ENCODE results near the gene NLRP1.
"Not testable (repeated sequence)": the region's sequence is repeated elsewhere in the genome, so short reads cannot be mapped to it uniquely, and the experiment has no call there.

NLRP1 gene

GRCh38 chr17:5585836-5586521 lies 1.7 kb upstream of the NLRP1 start:
- no peak for DNase-seq

GRCh38 chr17:5585287-5585794 lies 1.0 kb upstream of the NLRP1 start:
- DNase-seq = no peak

GRCh38 chr17:5583426-5584382 lies 605 bp downstream of the NLRP1 start:
- no peak for DNase-seq

DNA sequence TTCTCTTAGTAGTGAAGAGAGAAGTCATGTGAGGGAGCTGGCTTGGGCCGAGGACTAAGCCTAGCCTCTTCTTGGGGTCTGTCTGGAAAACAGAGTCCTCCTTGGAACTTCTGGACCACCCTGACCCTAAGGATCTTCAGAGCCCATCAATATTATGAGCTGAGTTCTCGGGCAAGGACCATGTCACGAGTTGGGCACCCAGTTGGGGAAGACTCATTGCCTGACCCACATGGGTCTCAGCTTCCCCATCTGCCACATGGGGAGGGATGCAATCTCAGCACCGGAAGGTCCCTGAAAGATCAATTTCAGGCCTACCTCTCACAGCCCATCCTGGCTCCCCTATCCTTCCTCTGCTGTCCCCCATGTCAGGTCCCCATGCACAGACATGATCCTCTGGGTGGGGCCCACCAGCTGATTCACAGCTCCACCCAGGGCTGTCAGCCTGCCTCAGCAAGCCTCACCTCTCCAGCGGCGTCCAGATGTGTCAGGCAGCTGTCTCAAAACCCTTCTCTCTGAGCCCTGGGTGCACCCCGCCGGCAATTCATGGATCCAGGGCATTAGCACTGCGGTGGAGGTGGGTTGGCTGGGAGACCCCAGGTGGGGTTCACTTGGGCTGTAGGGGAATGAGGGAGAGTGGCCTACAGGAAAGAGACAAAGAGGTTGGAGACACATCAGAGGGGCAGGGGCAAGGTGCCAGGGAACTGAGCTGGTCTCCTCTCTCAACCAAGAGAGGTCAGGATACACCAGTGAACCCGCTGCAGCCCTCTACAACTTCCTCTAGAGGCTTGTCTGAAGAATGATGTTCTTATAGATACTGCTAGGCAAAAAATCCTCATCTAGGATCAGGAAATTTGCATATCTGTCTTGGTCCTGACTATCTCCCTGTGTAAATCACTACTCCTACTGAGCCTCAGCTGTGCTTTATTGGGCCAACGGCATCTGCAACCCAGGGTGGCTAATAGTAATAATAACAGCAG lies 1.8 kb downstream of the NLRP1 start:
- no peak for DNase-seq

DNA sequence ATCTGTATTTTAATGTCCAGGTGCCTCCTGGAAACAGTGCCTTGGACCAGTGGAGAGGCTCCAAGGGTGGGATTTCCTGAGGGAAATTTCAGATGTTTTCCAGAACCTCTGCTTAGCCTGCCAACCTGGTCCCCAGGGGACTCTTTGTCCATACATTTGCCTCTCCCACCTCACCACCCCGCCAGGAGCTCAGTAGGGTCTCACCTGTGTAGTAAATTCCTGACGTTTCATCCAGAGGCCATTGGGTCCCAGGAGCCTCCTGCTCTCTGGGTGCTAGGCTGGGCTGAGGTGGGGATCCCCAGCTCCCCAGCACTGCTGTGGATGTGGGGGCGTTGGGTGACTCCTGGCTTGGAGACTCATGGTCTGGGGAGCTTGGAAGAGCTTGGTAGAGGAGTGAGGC lies 2.7 kb downstream of the NLRP1 start:
- DNase-seq = no peak

GRCh38 chr17:5580969-5581368 lies 3.3 kb downstream of the NLRP1 start:
- no peak for DNase-seq

DNA sequence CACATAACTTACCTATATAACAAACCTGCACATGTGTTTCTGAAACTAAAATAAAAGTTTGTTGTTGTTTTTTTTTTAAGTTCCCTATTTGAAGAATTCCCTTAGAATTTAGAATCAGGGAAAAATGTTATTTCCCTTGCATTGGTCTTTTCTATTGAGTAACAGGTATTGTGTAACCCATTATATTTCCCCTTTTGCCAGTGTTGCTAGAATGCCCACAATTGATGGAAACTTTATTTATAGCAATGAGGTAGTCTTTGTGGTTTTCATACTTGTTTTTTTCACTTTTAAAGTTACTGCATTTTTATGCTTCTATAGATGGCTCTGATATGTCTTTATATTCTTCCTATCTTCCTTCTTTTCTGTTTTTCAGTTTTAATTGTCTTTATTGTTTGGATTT lies 3.9 kb downstream of the NLRP1 start:
- no peak for DNase-seq

GRCh38 chr17:5578768-5579167 lies 5.5 kb downstream of the NLRP1 start:
- DNase-seq = not testable (repeated sequence)

DNA sequence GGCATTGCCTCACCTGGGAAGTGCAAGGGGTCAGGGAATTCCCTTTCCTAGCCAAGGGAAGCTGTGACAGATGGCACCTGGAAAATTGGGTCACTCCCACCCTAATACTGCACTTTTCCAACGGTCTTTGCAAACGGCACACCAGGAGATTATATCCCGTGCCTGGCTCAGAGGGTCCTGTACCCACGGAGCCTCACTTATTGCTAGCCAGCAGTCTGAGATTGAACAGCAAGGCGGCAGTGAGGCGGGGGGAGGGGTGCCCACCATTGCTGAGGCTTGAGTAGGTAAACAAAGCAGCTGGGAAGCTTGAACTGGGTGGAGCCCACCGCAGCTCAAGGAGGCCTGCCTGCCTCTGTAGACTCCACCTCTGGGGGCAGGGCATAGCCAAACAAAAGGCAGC lies 11.3 kb downstream of the NLRP1 start:
- DNase-seq = not testable (repeated sequence)

DNA sequence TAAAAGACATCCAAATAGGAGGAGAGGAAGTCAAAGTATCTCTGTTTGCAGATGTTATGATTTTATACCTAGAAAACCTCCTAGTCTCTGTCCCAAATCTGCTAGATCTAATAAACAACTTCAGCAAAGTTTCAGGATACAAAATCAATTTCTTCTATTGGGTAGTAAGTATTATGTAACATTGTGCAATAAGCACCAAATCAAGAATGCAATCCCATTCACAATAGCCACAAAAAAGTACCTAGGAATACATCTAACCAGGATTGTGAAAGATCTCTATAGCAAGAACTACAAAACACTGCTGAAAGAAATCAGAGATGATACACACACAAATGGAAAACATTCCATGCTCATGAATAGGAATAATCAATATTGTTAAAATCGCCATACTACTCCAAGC lies 13.0 kb downstream of the NLRP1 start:
- no peak for DNase-seq

- no peak for DNase-seq
Measured at GRCh38 chr17:5565808-5566207, 18.5 kb downstream of the NLRP1 start.

- DNase-seq = no peak
Measured at GRCh38 chr17:5563456-5563855, 20.9 kb downstream of the NLRP1 start.

DNA sequence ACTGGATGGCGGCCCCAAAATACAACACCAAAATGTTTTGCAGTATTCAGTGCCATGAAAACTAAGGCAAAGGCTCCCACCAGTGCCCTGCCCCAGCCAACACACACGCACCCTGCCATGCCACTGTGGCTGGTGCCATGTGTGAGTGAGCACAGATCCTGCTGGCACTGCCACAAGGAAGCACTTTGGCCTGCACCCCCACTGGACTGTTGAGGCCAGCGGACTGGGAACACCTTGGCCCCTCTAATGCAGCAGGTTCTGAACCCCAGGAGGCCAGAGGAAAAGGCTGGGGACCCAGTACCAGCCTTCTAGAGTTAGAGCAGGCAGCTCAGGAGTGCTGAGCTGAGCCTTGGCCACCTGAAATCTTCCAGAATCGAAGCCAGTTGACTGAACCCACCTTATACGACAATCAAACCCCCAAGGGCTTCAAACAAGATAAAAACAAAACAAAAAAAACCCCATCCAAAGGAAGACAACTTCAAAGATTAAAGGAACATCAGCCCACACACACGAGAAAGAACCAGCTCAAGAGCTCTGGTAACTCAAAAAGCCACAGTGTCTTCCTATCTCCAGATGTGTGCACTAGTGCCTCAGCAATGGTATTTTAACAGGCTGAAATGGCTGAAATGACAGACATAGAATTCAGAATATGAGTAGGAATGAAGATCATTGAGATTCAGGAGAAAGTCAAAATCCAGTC lies 21.5 kb downstream of the NLRP1 start:
- no peak for DNase-seq

DNA sequence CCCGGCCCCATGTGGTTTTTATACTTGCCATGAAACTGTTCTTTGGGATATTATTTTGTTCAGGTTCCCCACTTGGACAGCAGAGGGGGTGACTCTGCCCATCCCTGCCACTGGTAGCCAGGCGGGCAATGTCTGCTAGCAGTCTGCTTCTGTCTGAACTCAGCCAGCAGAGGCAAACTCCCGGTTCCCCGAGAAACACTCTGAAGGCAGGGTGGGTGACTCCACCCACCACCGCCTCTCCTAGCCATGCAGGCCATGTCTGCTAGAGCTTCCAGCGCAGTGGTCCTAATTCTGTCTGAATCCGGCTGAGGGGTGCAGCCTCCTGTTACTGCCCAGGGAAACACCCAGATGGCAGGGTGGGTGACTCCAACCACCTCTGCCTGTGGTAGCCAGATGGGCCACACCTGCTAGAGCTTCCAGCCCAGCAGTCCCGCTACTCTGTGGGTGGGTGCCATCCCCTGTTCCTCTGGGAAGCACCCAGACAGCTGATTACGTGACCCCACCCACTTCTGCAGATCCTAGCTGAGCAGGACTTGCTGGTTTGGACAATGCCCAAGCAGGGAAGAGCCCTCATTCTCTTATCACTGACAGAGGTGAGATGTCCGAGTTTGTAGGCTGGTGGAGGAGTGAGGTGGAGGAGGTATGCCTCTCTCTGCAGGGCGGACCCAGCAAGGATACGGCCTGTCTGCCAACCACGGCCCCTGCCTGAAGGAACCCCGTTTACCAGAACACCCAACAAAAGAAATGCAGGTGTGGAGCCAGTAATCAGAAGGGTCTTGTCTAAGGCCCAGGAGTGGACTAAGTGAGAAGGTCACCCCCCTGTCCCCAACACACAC lies 22.4 kb downstream of the NLRP1 start:
- DNase-seq = no peak

DNA sequence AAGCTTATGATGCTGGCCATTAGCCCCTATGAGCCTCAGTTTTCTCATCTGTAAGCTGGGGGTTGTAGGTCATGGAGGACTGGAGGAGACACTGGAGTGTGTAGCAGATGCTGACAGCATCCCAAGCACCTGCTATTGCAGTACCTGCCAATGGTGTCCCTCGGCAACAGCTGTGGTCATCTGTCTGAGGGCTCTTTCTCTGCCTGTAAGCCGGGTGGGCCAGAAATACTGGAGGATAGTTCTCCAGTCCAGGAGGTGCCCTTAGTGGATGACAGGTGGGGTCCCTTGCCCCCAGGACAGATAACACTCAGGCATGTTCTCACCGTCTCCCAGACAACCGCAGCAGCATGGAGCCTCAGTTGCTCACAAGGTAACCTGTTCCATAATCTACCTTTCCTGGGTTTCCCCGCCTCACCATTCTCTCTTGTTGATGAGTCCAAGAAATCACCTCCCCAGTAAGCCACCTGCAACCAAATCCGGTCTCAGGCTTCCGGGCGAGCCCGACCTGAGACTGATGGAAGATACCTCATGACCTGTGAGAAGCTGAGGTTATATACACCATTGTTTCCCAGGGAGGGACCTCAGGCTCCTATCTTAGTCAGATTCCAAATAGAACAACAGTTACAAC lies 23.8 kb downstream of the NLRP1 start:
- no peak for DNase-seq

GRCh38 chr17:5558815-5559785 lies 25.2 kb downstream of the NLRP1 start:
- DNase-seq = no peak

DNA sequence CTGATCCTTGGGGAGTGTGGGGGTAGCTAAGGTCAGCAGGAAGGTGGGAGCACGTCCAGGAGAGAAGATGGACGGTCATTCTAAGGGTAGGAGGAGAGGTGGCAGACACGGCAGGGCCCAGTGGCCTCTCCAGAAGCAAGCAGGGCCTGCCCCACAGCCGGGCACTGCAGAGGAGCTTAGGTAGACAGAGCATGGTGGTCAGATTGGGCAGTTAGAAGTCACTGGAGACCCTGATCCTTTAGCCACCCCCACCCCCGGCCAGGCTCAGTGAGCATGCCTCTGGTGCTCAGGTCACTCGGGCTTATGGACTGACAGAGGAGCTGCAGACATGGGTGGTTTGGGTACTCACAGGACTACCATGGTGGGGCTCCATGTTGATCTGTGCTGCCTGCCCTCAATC lies 26.3 kb downstream of the NLRP1 start:
- DNase-seq = no peak

DNA sequence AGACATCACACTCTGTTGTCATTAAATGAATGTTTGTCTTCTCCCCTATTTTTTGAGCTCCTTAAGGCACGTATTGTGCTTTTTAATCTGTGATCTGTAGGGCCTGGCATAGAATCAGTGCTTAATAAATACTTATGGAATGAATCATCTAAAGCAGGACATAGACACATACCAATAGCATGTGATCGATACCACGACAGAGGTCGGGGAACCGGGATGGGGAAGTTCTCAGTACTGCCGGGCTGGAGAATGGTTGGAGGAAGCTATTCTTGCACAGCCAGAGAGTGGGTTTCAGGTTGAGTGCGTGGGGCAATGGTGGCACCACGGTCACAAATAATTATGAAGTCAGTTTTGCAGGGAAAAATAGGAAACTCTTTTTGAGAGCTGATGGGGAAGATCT lies 26.8 kb downstream of the NLRP1 start:
- no peak for DNase-seq

- DNase-seq = no peak
Measured at GRCh38 chr17:5555254-5555653, 29.1 kb downstream of the NLRP1 start.

Measured in stimulated activated CD4-positive, alpha-beta T cell treated with anti-CD3 and anti-CD28 coated beads, Interleukin-12 subunit alpha, Interleukin-12 subunit beta, amount 100 ng/mL, for 4 hours (primary cell).